Measurements from ENCODE around the gene USO1. TPM values are rescaled to one million over a fixed set of nuclear protein-coding genes. Genes with fewer than 3 reads are reported as not detected.

Gene USO1
- polyA plus RNA-seq, 1 donor (not counting 4 experiments of a cell fraction or from before 2014, with no cell fraction given) = 75.4 TPM

DNA sequence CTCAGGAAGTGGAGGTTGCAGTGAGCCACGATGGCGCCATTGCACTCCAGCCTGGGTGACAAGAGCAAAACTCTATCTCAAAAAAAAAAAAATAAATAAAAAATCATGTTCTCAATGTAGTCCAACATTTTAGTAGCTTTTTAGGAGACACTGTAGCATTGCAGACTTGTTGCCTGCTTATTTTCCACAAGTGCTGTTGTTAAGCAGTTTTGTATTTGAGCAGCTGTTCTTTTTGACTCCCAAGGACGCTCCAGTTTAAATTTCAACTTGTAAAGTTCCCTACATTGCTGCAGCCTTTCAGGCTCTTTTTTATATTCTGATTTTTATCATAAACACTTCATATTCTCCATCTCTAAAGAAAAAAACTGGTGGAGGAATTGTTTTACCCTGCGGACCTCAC, 94.7 kb downstream of the USO1 start:
- Histone ChIP-seq H2AFZ (ENCODE audit: control insufficient read depth, low read length) (no peak overlapping the region), H3K4me1 (ENCODE audit: control insufficient read depth, extremely low read depth, insufficient read depth, low read length) (no peaks in the 10 kb centered on the region), H3K27ac (ENCODE audit: control insufficient read depth, insufficient read depth, low read length) (no peak overlapping the region), H3K9me3 (ENCODE audit: control insufficient read depth, low read depth, low read length) (no peaks in the 10 kb centered on the region), H3K36me3 (ENCODE audit: control insufficient read depth in 2 of 2, extremely low read depth in 1 of 2, insufficient read depth in 2 of 2, low read length in 2 of 2) (peaks cover 0 to 10% of the 10 kb centered on the region in 2 experiments), H3K27me3 (ENCODE audit: control insufficient read depth, extremely low read depth, insufficient read depth, low read length) (no peaks in the 10 kb centered on the region), H3K4me3 (ENCODE audit: control insufficient read depth in 2 of 3, extremely low read depth in 1 of 3, insufficient read depth in 2 of 3, low read depth in 1 of 3, low read length in 3 of 3) (no peak overlapping the region), H4K20me1 (ENCODE audit: control insufficient read depth, extremely low read depth, insufficient read depth, low read length) (no peaks in the 10 kb centered on the region), H3K9ac (ENCODE audit: control insufficient read depth, extremely low read depth, insufficient read depth, low read length) (no peak overlapping the region), H3K9me1 (ENCODE audit: control insufficient read depth, extremely low read depth, insufficient read depth, low read length) (no peaks in the 10 kb centered on the region), H3K4me2 (ENCODE audit: control insufficient read depth, extremely low read depth, insufficient read depth, low read depth, low read length) (no peak overlapping the region), H3K79me2 (ENCODE audit: control insufficient read depth, insufficient read depth, low read length) (no peaks in the 10 kb centered on the region)
- TF ChIP-seq EZH2 (IDR thresholded peaks at IDR 0.05; ENCODE audit: low read length) = no peak
- TF ChIP-seq CTCF (optimal IDR thresholded peaks at IDR 0.05 in 1 of 3, IDR thresholded peaks at IDR 0.05 in 1 of 3, conservative IDR thresholded peaks at IDR 0.05 in 1 of 3; ENCODE audit: extremely low read depth in 1 of 3, insufficient read depth in 2 of 3, low read length in 3 of 3) = no peak
- FAIRE-seq (no peak), DNase-seq (ENCODE audit: low read depth, low spot score) (no peak)
- dilution Hi-C loops (cut with MboI; ENCODE audit: extremely low pct_ligation_motif_present, low sequenced_read_pairs) = no loop called here

GRCh38 chr4:75820197-75820596, 95.8 kb downstream of the USO1 start:
- H3K79me2 ChIP-seq (ENCODE audit: control insufficient read depth, insufficient read depth, low read length) = no peaks in the 10 kb centered on the region
- H3K27ac ChIP-seq (ENCODE audit: control insufficient read depth, insufficient read depth, low read length) = no peak overlapping the region
- H3K27me3 ChIP-seq (ENCODE audit: control insufficient read depth, extremely low read depth, insufficient read depth, low read length) = no peaks in the 10 kb centered on the region
- FAIRE-seq (no peak), DNase-seq (ENCODE audit: low read depth, low spot score) (no peak)
- H3K9me1 ChIP-seq (ENCODE audit: control insufficient read depth, extremely low read depth, insufficient read depth, low read length) = no peaks in the 10 kb centered on the region
- H3K9ac ChIP-seq (ENCODE audit: control insufficient read depth, extremely low read depth, insufficient read depth, low read length) = no peak overlapping the region
- no peak for TF ChIP-seq EZH2 (IDR thresholded peaks at IDR 0.05; ENCODE audit: low read length)
- TF ChIP-seq CTCF (optimal IDR thresholded peaks at IDR 0.05 in 1 of 3, IDR thresholded peaks at IDR 0.05 in 1 of 3, conservative IDR thresholded peaks at IDR 0.05 in 1 of 3; ENCODE audit: extremely low read depth in 1 of 3, insufficient read depth in 2 of 3, low read length in 3 of 3) = no peak
- H3K4me2 ChIP-seq (ENCODE audit: control insufficient read depth, extremely low read depth, insufficient read depth, low read depth, low read length) = no peak overlapping the region
- H3K36me3 ChIP-seq (ENCODE audit: control insufficient read depth in 2 of 2, extremely low read depth in 1 of 2, insufficient read depth in 2 of 2, low read length in 2 of 2) = peaks cover 0 to 2% of the 10 kb centered on the region in 2 experiments
- H3K4me1 ChIP-seq (ENCODE audit: control insufficient read depth, extremely low read depth, insufficient read depth, low read length) = no peaks in the 10 kb centered on the region
- H3K4me3 ChIP-seq (ENCODE audit: control insufficient read depth in 2 of 3, extremely low read depth in 1 of 3, insufficient read depth in 2 of 3, low read depth in 1 of 3, low read length in 3 of 3) = no peak overlapping the region
- H2AFZ ChIP-seq (ENCODE audit: control insufficient read depth, low read length) = no peak overlapping the region
- dilution Hi-C loops (cut with MboI; ENCODE audit: extremely low pct_ligation_motif_present, low sequenced_read_pairs) = no loop called here
- no peaks in the 10 kb centered on the region for H4K20me1 ChIP-seq (ENCODE audit: control insufficient read depth, extremely low read depth, insufficient read depth, low read length)
- no peaks in the 10 kb centered on the region for H3K9me3 ChIP-seq (ENCODE audit: control insufficient read depth, low read depth, low read length)
